Thyroid gland (tissue), 4 donors: ENCODE results near the gene DEFB132.

Source experiments
- CTCF ChIP-seq, 6 experiments: fragments of 200-600 bp in 3 of 6; fragments of 450-650 bp in 3 of 6; sonication (generic) in 3 of 6; IDR thresholded peaks; one replicate each; pipeline ENCODE4 v1.5.1; 2016 to 2019; ENCODE audit warnings: antibody characterized with exemption in 6 of 6, mild to moderate bottlenecking in 2 of 6, inconsistent platforms in 1 of 6, moderate library complexity in 1 of 6
- POLR2A ChIP-seq, 2 donors: fragments of 450-650 bp; IDR thresholded peaks; one replicate each; pipeline ENCODE4 v1.6.1; 2017; ENCODE audit warnings: antibody characterized with exemption in 2 of 2, mild to moderate bottlenecking in 2 of 2, moderate library complexity in 1 of 2

GRCh38 chr20:286508-286907 is 29.0 kb downstream of the DEFB132 start:
- TF ChIP-seq CTCF (IDR thresholded peaks at IDR 0.05) (no peak), POLR2A (IDR thresholded peaks at IDR 0.05) (no peak)
